Calu3 (cell line): ENCODE measurements around the gene PEX12. TPM values are rescaled to one million over a fixed set of nuclear protein-coding genes. Genes with fewer than 3 reads are reported as not detected.
"Not testable (repeated sequence)": the region's sequence is repeated elsewhere in the genome, so short reads cannot be mapped to it uniquely, and the experiment has no call there.

Experiments
- BruUV-seq: library from RNA; stranded (reverse); fragments of 400-500 nt; replicated peaks from 2 replicates; lab custom pipeline; 2021; lab: Mats Ljungman, UMichigan
- CTCF ChIA-PET: fragments of 300-600 bp; sonication (Branson Sonifier 250); formaldehyde crosslinking; loops from one replicate; lab custom pipeline; 2022; ENCODE audit warnings: antibody characterized with exemption; lab: Charles Lee
- DNase-seq: peaks from one replicate; pipeline ENCODE4 v3.0.0; 2022
- H3K27ac Mint-ChIP-seq: one replicate; pipeline ENCODE4 v1.8.0; 2022; ENCODE audit warnings: mixed read lengths; ENCODE audit not compliant: unreplicated experiment
- H3K27me3 Mint-ChIP-seq: one replicate; pipeline ENCODE4 v1.8.0; 2022; ENCODE audit warnings: mixed read lengths; ENCODE audit not compliant: unreplicated experiment
- H3K36me3 Mint-ChIP-seq: one replicate; pipeline ENCODE4 v1.8.0; 2022; ENCODE audit warnings: mild to moderate bottlenecking, moderate library complexity, mixed read lengths; ENCODE audit not compliant: insufficient read depth, unreplicated experiment
- H3K4me1 Mint-ChIP-seq: one replicate; pipeline ENCODE4 v1.8.0; 2022; ENCODE audit warnings: mild to moderate bottlenecking, low read depth, mixed read lengths; ENCODE audit not compliant: unreplicated experiment
- H3K4me3 Mint-ChIP-seq: one replicate; pipeline ENCODE4 v1.8.0; 2022; ENCODE audit warnings: mild to moderate bottlenecking, low read depth, moderate library complexity, mixed read lengths; ENCODE audit not compliant: unreplicated experiment
- H3K9me3 Mint-ChIP-seq: one replicate; pipeline ENCODE4 v1.8.0; 2022; ENCODE audit warnings: low read depth, mixed read lengths; ENCODE audit not compliant: unreplicated experiment
- intact Hi-C: fragments of 100-400 bp; cut with micrococcal nuclease; formaldehyde crosslinking; loops from one replicate; pipeline ENCODE4 v1.10.0; 2022; ENCODE audit not compliant: unreplicated experiment
- total RNA-seq: library from RNA; stranded (reverse); gene quantifications from 2 replicates; pipeline ENCODE4 v1.2.3, GENCODE V29; 2022
- TF ChIP-seq, protein P1 (sequence below): fragments of 200-600 bp; IDR thresholded peaks from one replicate; pipeline ENCODE4 v1.8.0; 2022; ENCODE audit warnings: antibody characterized with exemption; ENCODE audit not compliant: unreplicated experiment

PEX12 gene
- total RNA-seq, 1 experiment from 2014 or later = 3.4 TPM

DNA sequence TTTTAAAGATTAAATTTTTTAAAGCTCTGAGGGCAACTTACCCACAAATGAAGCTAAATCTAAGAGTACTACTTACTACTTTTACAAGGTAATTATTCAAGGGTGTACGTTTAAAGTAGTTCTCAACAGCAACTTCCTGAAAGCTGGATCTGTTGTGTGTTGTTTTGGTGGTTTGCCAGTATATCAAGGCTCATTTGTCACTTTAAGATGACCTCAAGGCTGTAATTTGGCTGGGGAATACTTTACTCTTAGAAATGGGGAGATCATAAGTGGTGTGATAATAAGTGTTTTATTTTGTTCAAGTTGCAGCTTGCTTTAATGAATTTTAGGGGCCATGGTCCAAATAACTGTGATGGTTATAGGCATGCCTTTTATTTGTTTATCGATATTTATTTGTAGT is 39.1 kb upstream of the PEX12 start:
- no peak overlapping the region for H3K4me3 Mint-ChIP-seq
- intact Hi-C loops = no loop called here
- no peaks in the 10 kb centered on the region for H3K9me3 Mint-ChIP-seq
- H3K4me1 Mint-ChIP-seq = no peaks in the 10 kb centered on the region
- DNase-seq = no peak
- no peaks in the 10 kb centered on the region for H3K27me3 Mint-ChIP-seq
- BruUV-seq = no TSS peak
- CTCF ChIA-PET = no interaction called here
- TF ChIP-seq, protein P1, sequence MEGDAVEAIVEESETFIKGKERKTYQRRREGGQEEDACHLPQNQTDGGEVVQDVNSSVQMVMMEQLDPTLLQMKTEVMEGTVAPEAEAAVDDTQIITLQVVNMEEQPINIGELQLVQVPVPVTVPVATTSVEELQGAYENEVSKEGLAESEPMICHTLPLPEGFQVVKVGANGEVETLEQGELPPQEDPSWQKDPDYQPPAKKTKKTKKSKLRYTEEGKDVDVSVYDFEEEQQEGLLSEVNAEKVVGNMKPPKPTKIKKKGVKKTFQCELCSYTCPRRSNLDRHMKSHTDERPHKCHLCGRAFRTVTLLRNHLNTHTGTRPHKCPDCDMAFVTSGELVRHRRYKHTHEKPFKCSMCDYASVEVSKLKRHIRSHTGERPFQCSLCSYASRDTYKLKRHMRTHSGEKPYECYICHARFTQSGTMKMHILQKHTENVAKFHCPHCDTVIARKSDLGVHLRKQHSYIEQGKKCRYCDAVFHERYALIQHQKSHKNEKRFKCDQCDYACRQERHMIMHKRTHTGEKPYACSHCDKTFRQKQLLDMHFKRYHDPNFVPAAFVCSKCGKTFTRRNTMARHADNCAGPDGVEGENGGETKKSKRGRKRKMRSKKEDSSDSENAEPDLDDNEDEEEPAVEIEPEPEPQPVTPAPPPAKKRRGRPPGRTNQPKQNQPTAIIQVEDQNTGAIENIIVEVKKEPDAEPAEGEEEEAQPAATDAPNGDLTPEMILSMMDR = no peak
- H3K36me3 Mint-ChIP-seq = peaks cover 6% of the 10 kb centered on the region
- H3K27ac Mint-ChIP-seq = no peak overlapping the region

DNA sequence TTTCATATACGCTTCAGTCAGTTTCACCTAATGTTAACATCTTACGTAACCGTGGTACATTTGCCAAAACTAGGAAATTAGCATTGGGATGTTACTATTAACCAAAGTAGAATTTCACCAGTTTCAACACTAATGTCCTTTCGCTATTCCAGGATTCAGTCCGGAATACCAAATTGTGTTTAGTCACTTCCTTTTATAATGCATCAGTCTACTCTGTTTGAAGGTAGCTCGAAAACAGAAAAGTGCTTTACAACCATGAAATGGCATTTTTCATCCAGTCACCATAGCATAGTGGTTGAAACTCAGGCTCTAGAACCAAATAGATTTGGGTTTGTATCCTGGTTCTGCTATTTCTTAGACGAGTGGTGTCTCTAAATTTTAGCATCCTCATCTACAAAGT is 38.2 kb upstream of the PEX12 start:
- Mint-ChIP-seq H3K4me3 (no peak overlapping the region), H3K27ac (no peak overlapping the region), H3K27me3 (no peaks in the 10 kb centered on the region), H3K9me3 (no peaks in the 10 kb centered on the region), H3K4me1 (no peaks in the 10 kb centered on the region), H3K36me3 (peaks cover 6% of the 10 kb centered on the region)
- intact Hi-C loops = no loop called here
- TF ChIP-seq, protein P1 = no peak
- no TSS peak for BruUV-seq
- CTCF ChIA-PET = no interaction called here
- no peak for DNase-seq

DNA sequence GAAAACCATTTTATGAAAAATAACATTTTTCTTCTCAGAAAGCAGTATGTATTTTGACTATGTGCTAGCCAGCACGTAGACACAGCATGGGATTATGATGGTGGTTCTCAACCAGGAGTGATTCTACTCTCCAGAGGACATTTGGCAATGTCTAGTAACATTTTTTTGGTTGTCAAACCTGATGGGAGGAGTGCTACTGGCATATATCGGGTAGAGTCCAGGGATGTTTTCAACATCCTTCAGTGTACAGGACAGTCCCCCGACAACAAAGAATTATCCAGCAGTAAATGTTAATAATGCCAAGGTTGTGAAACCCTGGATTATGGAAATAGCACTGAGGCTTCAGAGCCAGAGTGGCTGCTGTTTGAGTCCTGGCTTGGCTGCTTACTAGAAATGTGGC is 36.4 kb upstream of the PEX12 start:
- Mint-ChIP-seq H3K27ac (no peak overlapping the region), H3K36me3 (peaks cover 7% of the 10 kb centered on the region), H3K4me3 (no peak overlapping the region), H3K9me3 (no peaks in the 10 kb centered on the region), H3K4me1 (no peaks in the 10 kb centered on the region), H3K27me3 (no peaks in the 10 kb centered on the region)
- TF ChIP-seq, protein P1 = no peak
- CTCF ChIA-PET = interaction anchor here (3.4 kb wide), 1 partner anchor 133 kb away, joined by 25 read pairs; no protein-coding TSS in a partner anchor
- no peak for DNase-seq
- intact Hi-C loops = no loop called here
- BruUV-seq = no TSS peak

DNA sequence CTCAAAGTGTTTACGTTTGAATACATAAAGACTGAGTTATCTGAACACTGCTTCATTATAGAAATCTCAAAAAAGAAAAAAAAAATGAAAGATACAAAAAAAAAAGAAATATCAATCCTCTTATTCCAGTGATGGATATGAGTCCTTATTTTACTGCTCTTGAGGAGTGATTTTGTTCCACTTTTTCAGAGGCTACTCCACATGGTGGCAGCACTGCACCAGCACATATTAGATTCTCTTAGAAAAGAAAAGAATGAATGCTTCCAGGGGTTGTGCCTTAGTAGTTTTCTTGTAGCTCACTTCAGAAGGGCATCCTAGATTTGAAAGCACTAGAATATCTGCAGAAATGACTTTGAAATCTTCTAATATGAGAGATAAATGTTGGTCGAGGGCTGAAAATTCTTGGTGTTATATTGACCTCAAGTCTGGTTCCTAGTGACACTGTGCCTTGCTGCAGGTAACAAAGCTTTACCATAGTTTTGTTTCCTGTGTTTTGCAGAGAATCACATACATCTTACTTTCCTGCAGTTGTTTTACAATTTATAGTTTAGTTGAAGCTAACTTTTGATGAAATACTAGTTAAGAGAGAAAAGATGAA is 34.7 kb upstream of the PEX12 start:
- TF ChIP-seq, protein P1 = peak; percentile 28
- Mint-ChIP-seq H3K4me3 (no peak overlapping the region), H3K27ac (no peak overlapping the region), H3K4me1 (no peaks in the 10 kb centered on the region), H3K36me3 (peaks cover 17% of the 10 kb centered on the region), H3K27me3 (no peaks in the 10 kb centered on the region), H3K9me3 (no peaks in the 10 kb centered on the region)
- no TSS peak for BruUV-seq
- CTCF ChIA-PET = interaction anchor here (0.7 to 3.4 kb wide), 4 partner anchors 15 to 236 kb away, joined by 3 to 25 read pairs (median 5); partner anchors contain the start of gene PEX12
- intact Hi-C loops = loop anchor here (1.0 kb wide), 1 partner anchor 134 kb away; no protein-coding TSS in a partner anchor
- DNase-seq = peak; percentile 34

DNA sequence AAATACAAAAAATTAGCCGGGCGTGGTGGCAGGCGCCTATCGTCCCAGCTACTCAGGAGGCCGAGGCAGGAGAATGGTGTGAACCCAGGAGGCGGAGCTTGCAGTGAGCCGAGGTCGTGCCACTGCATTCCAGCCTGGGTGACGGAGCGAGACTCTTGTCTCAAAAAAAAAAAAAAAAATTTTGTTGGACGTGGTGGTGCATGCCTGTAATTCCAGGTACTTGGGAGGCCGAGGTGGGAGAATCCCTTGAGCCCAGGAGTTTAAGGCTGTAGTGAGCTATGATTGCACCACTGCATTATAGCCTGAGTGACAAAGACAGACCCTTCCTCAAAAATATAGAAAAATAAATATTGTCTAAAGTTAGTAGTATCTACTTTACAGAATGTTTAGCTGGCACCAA is 32.4 kb upstream of the PEX12 start:
- CTCF ChIA-PET, H3K4me3 Mint-ChIP-seq, DNase-seq, H3K27me3 Mint-ChIP-seq, H3K27ac Mint-ChIP-seq, intact Hi-C loops, BruUV-seq, H3K9me3 Mint-ChIP-seq, H3K4me1 Mint-ChIP-seq: not testable (repeated sequence)
- peaks cover 39% of the 10 kb centered on the region for H3K36me3 Mint-ChIP-seq
